GDM1 (cell line): ENCODE measurements around the gene BCDIN3D.

ENCODE experiments used
- DNase-seq: peaks from one replicate; lab custom pipeline; 2025; lab: John Stamatoyannopoulos, UW

The BCDIN3D gene

GRCh38 chr12:49796606-49797448 is 46.1 kb downstream of the BCDIN3D start:
- no peak for DNase-seq

GRCh38 chr12:49796155-49796554 is 46.8 kb downstream of the BCDIN3D start:
- DNase-seq = no peak

GRCh38 chr12:49795654-49796105 is 47.2 kb downstream of the BCDIN3D start:
- no peak for DNase-seq

GRCh38 chr12:49794811-49795653 is 47.9 kb downstream of the BCDIN3D start:
- DNase-seq = no peak

GRCh38 chr12:49794021-49794420 is 48.9 kb downstream of the BCDIN3D start:
- no peak for DNase-seq

- no peak for DNase-seq
Measured at GRCh38 chr12:49793620-49794019, 49.3 kb downstream of the BCDIN3D start.

- no peak for DNase-seq
Measured at GRCh38 chr12:49792976-49793580, 49.8 kb downstream of the BCDIN3D start.

GRCh38 chr12:49792181-49792970 is 50.5 kb downstream of the BCDIN3D start:
- DNase-seq = no peak

GRCh38 chr12:49791700-49792099 is 51.2 kb downstream of the BCDIN3D start:
- DNase-seq = no peak

GRCh38 chr12:49790741-49791555 is 52.0 kb downstream of the BCDIN3D start:
- DNase-seq = no peak

- no peak for DNase-seq
Measured at GRCh38 chr12:49789992-49790391, 52.9 kb downstream of the BCDIN3D start.

GRCh38 chr12:49787672-49788071 is 55.2 kb downstream of the BCDIN3D start:
- no peak for DNase-seq
